ENCODE measurements around the gene SALL3.

The SALL3 gene

DNA sequence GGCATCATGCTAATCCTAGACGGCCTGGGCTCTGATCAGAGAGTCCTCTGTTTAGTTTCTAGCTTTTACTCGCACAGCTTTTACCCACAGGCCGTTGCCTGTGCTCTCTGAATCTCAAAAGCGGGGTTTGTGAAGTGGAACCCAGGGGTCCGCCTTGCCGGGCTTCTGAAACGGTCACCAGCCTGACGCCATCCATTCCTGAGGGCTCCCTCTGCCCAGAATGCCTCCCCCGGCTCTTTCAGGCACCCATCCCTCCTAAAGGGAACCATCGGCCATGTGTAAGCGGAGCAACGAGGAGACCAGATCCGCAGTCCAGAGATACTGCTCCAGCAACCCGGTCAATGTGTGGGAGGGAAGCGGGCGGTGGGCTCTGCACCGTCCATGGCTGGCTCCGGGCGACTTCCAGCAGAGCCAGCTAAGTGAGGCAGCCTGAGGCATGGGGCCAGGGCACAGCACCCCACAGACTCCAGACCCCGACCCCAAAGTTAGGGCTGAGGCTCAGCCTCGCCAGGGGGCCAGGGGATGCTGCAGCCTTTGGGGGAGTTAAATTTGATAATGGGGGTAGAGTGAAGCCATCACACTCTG is 28.8 kb downstream of the SALL3 start:
- DNase-seq = no peak

DNA sequence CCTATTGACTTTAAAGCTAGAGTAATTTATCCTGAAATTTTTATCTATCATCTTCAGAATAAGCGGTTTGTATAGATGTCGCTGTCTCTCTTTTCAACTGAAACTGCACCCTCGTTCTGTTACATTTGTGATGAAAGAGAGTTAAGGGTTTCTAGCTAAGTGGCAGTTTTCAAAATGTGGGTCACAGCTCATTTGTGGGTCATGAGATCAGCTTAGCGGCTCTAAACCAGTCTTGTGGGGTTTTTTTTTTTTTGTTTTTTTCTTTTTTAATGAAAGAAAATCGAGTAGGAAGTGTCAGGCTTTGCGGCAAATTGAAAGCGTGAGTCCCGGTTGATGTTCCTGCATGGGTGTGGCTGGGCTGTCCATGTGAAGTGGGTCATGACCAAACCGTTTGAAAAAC is 31.2 kb downstream of the SALL3 start:
- no peak for DNase-seq

DNA sequence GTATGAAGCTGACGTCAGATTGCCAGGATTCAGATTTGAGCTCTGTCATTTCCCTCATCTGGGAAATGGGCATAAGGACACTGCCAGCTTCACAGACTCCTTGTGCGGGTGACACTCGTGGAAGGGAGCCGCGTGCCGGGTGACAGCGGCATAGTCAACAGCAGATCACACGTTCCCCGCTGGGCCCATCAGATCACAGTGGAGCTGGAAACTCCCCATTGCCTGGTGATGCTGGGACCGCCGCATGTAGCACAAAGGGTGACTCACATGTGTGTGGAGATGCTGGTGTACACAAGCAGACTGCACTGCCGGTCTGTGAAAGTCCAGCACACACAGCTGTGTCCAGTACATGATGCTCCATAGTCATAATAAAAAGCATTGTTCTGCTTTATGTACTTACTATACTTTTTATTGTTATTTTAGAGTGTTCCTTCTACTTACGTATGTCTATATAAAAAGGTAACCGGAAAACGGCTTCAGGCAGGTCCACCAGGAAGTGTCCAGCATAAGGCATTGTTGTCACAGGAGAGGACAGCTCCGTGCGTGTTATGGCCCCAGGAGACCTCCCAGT is 31.8 kb downstream of the SALL3 start:
- DNase-seq = no peak

DNA sequence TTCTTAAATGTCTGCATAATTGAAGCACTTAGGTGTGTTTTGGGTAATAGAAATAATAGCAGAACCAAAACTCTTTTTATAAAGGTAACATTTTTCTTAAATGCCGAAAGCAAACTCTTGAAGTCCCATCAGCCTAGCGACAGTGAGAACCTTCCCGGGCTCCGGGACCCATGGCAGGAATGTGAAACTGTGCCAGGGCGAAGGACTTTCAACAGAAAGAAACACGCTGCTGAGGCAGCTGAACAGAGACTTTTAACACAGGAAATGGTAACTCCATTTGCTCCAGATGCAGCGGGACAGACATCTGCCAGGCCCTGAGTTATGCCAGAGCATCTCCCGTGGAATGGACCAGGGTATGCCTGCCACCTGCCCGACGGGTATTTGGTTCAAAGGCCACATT is 34.3 kb downstream of the SALL3 start:
- no peak for DNase-seq

DNA sequence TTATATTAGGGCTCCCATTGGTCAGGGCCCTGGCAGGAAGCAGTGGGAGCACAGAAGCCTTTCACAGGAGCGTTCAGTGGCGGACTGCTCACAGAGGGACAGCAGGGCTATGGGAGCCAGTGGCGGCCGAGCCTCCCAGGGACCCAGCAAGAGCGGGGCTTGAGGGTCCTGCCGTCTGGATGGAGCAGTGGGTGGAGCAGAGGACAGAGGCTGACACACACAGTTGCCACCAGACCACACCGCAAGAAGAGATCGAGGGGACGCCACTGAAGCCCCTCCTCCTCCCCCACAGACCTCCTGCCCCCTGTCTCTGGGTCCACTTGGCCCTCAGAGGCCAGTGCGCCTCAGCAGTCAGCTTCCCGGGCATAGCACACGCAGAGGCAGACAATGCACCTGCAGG is 39.3 kb downstream of the SALL3 start:
- no peak for DNase-seq

DNA sequence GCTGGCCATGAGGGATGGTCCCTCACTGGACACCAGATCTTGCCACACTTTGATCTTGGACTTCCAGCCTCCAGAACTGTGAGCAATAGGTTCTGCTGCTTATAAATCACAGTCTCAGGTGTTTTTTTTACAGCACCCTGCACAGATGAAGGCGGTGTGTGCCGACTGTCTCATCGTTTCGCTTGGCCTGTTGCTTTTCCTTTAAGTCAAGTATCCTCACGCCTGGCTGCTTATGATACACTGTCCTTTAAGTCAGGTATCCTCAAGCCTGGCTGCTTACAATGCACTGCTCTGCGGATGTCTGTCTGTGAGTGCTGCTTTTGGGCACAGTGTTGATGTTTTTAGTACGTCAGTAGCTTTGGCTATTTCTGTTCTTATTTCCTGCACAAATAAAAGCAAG is 40.3 kb downstream of the SALL3 start:
- DNase-seq = no peak

DNA sequence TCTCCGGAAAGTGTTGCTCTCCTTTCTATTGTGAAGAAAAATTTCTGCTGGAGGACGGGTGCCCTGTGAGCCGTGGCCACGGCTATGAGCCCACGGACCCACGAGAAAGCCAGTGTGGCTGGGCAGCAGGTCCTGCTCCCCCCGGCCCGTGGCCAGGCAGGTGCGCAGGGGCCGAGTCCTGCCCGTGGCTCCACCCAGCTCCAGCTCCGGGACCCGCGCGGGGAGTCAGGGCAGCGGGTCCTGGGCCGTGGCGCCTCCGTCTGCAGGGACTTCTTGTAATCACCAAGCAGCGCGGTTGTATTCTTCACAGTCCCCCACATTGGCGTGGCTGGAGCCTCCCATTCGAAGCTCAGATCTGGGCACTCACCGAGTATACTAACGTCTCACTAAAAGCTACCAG is 43.0 kb downstream of the SALL3 start:
- DNase-seq = no peak

DNA sequence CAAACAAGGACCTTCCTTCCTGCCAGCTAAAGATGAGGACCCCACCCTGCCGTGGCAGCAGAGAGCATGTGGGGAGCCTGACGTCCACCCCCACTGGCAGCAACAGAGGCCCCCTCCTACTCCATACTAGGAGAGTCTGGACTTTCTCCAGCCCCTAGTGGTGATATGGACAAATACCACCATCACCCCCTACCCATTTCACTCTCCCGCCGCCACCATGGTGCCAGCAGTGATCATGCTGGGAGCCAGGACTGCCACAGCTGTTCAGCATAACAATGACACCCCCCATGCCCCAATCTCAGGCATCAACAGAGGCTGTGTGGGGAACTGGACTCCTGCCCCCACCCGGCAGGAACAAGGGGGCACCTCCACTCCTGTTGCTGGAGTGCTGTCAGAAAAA is 46.9 kb downstream of the SALL3 start:
- no peak for DNase-seq

DNA sequence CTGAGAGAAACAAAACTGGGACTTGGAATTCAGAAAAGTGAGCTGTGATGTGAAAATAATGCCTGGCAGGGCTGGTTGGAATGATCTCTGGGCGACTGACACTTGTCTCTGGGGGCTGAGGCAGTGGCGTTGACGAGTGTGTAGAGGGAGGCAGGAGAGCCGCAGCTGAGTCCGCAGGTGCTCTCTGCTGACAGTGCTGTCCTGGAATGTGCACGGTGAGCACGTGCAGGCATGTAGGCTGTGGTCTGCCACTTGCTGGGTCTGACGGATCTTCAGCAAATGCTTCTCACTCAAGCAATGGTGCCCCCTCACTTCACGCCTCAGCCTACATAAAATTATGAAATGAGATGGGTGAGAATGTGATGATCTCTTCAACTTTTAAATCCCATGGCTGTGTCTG is 51.1 kb downstream of the SALL3 start:
- no peak for DNase-seq

DNA sequence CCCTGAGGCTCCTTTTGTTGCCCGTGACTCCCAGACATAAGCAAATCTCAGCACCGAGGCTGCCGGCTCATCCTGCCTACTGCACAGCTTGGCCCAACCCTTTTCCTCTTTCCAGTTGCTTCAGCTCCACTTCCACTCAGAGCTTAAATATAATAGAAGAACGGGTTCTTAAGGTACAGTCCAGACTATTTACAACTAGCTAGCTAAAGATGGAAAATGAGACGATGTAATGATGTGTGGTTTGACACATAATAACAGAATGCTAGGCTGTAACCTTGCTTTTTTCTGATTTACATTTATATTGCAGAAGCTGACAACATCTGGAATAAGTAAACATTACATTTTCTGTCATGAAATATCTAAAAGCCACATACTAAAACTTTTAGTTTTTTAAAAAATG is 62.7 kb downstream of the SALL3 start:
- DNase-seq = no peak

DNA sequence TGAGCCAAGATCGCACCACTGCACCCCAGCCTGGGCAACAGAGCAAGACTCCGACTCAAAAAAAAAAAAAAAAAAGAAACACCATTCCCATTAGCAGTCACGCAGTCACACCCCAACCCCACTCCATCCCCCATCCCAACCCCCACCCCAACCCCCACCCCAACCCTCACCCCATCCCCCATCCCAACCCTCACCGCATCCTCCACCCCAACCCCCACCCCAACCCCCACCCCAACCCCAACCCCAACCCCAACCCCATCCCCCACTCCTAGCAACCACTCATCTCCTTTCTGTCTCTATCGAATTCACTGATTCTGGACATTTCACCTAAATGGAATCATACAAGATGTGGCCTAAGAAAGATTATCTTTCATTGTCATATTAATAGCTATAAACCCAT is 63.7 kb downstream of the SALL3 start:
- no peak for DNase-seq

DNA sequence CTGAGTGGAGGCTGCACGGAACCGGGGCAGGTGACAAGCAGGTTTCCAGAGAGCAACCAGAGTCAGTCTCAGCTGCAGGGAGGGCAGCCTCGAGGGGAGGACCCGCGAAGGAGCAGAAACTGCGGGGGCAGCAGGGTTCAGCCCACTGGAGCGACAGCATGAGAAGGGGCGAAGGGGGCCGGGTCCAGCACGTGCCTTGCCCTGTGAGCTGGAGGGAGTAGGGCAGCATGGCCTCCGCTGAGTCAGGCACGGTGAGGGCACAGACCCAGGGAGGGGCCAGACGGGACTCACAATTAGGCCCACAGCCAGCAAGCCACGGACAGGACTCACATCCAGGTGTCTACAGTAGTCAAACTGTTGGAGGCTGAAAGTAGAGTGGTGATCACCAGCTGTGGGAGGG is 66.9 kb downstream of the SALL3 start:
- DNase-seq = no peak

DNA sequence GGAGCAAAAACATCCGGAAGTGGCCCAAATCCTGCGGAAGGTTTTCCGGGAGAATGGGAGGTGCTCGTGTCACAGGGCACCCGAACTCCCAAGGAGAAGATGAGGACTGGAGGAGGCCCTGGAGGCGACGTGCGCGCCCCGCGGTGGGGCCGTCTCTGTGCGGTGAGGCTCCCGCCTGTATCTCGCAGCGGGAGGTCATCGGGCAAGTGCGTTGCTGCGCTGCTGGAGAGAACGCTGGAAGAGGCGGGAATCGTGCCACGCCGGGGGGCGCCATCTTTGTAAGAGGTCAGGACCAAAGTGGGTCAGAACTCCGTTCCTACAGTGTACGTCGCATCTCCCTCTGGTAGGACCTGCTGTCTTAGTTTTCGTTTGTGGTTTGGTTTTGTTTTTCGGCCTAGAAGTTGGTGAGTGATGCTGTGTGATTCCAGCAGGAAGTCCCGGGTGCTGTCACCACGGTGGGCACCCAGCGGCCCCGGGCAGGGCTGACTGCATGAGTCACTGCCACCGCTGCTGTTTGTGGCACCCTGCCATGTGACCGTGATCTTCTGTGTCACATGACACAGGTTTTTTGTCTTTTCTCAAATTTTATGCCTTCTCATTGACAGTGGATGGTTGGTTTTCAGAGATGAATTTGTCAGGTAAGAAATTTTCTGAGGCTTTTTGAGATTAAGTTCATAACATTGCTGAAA is 68.1 kb downstream of the SALL3 start:
- DNase-seq = no peak

DNA sequence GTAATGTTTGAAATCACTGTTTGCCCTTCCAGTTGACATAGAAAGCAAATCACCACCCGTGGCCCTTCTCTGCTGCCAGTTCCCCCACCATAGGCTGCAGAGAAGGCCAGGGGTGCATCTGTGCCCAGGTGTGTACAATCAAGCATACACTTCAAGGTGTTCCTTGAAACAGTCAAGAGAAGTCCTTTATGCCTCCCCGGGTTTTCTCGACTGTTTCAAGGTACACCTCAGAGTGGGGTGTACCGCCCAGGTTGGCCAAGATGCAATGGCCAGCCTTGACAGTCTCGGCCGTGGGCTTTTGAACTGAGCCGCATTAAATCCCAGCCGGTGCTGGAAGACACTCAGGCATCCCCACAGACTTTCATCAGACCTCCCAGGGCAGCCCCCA is 68.6 kb downstream of the SALL3 start:
- no peak for DNase-seq

DNA sequence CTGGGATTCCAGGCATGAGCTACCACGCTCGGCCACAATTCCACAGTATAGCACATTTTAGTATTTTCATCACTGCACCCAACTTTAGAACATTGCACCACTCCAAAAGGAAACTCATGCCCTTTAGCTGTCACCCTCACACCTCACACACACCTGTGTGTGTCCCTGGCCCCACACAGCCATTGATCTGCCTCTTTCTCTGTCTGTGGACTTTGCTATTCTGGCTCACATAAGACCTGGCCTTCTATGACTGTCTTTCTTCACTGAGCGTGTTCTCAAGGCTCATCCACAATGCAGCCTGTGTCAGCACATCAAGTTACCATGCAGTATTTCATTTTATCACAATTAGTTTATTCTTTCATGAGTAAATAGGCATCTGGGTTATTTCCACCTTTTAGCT is 69.9 kb downstream of the SALL3 start:
- no peak for DNase-seq
